Ascending aorta (tissue), 2 donors: Measurements from ENCODE around the gene HMGA1. TPM values are rescaled to one million over a fixed set of nuclear protein-coding genes. Genes with fewer than 3 reads are reported as not detected.

Experiments
- DNase-seq, 2 donors: peaks; one replicate each; pipeline ENCODE4 v3.0.0-alpha.2; 2019; ENCODE audit warnings: low spot score in 2 of 2
- H3K27ac ChIP-seq, 2 donors: fragments of 200-600 bp; sonication (generic); one replicate each; pipeline ENCODE4 v1.5.1; 2016 to 2017; ENCODE audit warnings: mild to moderate bottlenecking in 1 of 2
- H3K27me3 ChIP-seq: fragments of 200-600 bp; sonication (generic); one replicate; pipeline ENCODE4 v1.5.1; 2017
- H3K36me3 ChIP-seq, 2 donors: fragments of 200-600 bp; sonication (generic); one replicate each; pipeline ENCODE4 v1.5.1; 2016
- H3K4me1 ChIP-seq, 2 donors: fragments of 200-600 bp; sonication (generic); one replicate each; pipeline ENCODE4 v1.5.1; 2016 to 2017; ENCODE audit warnings: mild to moderate bottlenecking in 1 of 2
- H3K4me3 ChIP-seq, 2 donors: fragments of 200-600 bp; sonication (generic); one replicate each; pipeline ENCODE4 v1.5.1; 2016 to 2017; ENCODE audit warnings: mild to moderate bottlenecking in 1 of 2
- H3K9me3 ChIP-seq, 2 donors: fragments of 200-600 bp; sonication (generic); one replicate each; pipeline ENCODE4 v1.5.1; 2016
- intact Hi-C: fragments of 100-400 bp; cut with DNase I; formaldehyde crosslinking; loops from one replicate; pipeline ENCODE4 v1.15.1; 2023
- total RNA-seq: library from RNA; depleted of rRNA; stranded (reverse); fragments of >200 nt; gene quantifications from one replicate; pipeline ENCODE4 v1.1.0, GENCODE V29; 2016
- TF ChIP-seq, protein P1 (sequence below), 3 experiments: fragments of 200-600 bp in 2 of 3; fragments of 450-650 bp in 1 of 3; sonication (generic) in 2 of 3; IDR thresholded peaks; one replicate each; pipeline ENCODE4 v1.5.1; 2016 to 2019; ENCODE audit warnings: antibody characterized with exemption in 3 of 3, mild to moderate bottlenecking in 1 of 3, moderate library complexity in 1 of 3

The HMGA1 gene
- total RNA-seq, 1 donor from 2014 or later = 21.4 TPM

DNA sequence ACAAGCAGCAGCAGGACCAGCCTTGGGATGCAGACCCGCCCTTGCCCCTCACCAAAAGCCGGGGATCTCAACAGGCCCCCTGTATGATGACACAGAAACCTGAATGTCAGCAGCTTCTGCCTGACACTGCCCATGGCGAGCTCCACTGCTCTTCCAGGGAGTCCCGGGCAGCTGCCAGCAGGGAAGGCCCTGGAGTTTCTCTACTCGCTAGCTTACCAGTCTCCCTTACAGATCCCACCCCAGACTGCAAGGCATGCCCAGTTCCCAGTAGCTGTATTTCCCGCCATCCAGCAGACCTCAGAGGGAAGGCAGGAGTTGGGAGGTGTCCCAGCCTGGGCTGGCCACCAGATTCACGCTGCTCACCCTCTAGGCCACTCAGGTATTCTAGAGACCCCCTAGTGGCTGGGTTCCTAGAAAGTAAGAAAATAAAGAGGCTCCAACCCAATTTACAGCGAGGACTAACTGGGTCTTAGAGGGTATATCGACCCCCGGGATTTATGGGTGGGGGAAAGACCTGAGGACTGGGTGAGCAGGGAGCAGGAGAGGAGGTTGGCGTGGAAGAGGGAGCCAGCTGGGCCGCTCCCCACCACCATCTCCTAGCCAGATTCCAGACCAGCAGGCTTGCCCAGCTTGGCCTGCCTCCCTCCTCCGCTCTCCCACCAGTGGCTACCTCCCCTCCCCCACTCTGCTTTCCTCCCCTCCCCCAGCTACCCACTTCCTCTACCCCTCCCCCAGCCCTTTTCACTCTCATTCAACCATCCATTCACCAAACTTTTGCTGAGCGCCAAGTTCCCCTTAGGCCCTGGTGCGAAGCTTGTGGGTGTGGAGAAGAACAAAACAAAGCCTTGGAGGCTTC lies 9.7 kb upstream of the HMGA1 start:
- TF ChIP-seq, protein P1, sequence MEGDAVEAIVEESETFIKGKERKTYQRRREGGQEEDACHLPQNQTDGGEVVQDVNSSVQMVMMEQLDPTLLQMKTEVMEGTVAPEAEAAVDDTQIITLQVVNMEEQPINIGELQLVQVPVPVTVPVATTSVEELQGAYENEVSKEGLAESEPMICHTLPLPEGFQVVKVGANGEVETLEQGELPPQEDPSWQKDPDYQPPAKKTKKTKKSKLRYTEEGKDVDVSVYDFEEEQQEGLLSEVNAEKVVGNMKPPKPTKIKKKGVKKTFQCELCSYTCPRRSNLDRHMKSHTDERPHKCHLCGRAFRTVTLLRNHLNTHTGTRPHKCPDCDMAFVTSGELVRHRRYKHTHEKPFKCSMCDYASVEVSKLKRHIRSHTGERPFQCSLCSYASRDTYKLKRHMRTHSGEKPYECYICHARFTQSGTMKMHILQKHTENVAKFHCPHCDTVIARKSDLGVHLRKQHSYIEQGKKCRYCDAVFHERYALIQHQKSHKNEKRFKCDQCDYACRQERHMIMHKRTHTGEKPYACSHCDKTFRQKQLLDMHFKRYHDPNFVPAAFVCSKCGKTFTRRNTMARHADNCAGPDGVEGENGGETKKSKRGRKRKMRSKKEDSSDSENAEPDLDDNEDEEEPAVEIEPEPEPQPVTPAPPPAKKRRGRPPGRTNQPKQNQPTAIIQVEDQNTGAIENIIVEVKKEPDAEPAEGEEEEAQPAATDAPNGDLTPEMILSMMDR (IDR thresholded peaks at IDR 0.05) = no peak
- Histone ChIP-seq H3K27ac (no peak overlapping the region), H3K36me3 (no peaks in the 10 kb centered on the region), H3K9me3 (no peaks in the 10 kb centered on the region), H3K27me3 (no peaks in the 10 kb centered on the region), H3K4me1 (peaks cover 0 to 10% of the 10 kb centered on the region in 2 donors), H3K4me3 (no peak overlapping the region)
- DNase-seq = no peak
- intact Hi-C loops = no loop called here

DNA sequence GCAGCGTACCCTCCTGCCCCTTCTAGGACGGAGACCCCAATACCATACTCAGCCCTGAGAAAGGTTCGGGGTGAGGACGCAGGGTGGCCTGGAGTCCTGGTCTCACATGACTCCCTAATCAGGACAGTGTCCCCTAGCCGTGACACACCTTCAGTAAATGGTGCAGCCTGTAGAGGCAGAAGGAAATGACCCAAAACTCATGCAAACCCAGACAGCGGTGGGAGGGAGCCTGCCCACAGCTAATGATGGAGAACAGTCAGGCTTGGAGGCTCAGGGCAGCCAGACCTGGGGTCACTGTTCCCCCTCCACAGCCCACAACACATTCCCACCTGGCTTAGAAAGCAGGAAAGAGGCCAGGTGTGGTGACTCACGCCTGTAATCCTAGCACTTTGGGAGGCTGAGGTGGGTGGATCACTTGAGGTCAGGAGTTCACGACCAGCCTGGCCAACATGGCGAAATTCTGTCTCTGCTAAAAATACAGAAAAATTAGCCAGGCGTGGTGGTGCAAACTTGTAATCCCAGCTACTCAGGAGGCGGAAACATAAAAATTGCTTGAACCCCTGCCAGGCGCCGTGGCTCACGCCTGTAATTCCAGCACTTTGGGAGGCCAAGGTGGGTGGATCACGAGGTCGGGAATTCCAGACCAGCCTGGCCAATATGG lies 8.8 kb upstream of the HMGA1 start:
- DNase-seq = no peak
- intact Hi-C loops = no loop called here
- Histone ChIP-seq H3K27me3 (no peaks in the 10 kb centered on the region), H3K4me3 (no peak overlapping the region), H3K4me1 (peaks cover 0 to 10% of the 10 kb centered on the region in 2 donors), H3K9me3 (no peaks in the 10 kb centered on the region), H3K36me3 (no peaks in the 10 kb centered on the region), H3K27ac (no peak overlapping the region)
- TF ChIP-seq, protein P1 (IDR thresholded peaks at IDR 0.05) = no peak

DNA sequence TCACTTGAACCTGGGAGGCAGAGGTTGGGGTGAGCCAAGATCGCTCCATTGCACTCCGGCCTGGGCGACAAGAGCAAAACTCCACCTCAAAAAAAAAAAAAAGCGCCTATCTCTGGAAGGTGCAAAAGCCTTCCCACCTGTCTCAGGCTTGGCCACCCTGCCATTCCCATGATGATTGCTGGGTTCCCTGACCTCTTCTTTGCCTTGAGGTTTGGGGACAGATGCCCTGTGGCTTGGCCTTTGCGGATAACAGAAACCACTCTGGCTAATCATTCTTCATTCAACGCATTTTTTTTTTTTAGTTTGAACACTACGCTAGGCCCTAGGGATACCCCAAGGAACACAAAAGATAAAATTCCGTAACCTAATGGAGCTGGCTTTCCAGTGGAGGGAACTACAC lies 6.8 kb upstream of the HMGA1 start:
- TF ChIP-seq, protein P1 (IDR thresholded peaks at IDR 0.05) = no peak
- Histone ChIP-seq H3K4me3 (no peak overlapping the region), H3K4me1 (no peaks in the 10 kb centered on the region), H3K27ac (peak overlapping the region; percentile 22 to 46), H3K36me3 (no peaks in the 10 kb centered on the region), H3K9me3 (no peaks in the 10 kb centered on the region), H3K27me3 (no peaks in the 10 kb centered on the region)
- intact Hi-C loops = loop anchor here (10.0 kb wide), 1 partner anchor 465 kb away; the partner anchor contains the start of gene ILRUN
- no peak for DNase-seq

DNA sequence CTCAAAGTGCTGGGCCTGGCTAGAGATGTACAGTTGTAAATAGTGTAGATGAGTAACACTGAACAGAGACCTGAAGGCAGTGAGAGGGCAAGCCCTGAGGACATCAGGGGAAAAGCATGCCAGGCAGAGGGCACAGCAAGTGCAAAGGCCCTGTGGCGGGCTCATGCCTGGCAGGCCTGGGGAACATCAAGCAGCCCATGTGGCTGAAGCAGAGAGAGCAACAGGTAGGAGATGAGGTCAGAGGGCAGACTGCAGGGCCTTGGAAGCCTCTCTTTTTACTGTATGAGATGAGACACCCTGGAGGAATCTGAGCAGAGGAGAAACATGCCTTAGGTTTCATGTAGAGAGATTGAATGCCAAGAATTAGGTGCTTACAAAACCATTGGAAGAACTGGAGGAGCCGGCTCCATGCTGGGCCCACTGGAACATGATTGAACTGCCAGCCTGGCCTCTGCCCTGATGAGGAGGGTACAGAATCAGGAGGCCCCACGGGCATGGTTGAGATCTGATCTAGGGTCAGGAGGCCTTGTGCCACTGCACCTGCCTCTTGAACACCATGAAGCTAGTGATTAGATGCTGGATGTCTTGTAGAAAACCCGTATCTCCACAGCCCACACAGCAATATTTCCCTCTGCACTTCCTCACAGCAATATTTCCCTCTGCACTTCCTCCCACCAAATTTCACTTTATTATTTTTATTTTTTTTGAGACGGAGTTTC lies 5.9 kb upstream of the HMGA1 start:
- Histone ChIP-seq H3K4me3 (no peak overlapping the region), H3K27me3 (no peaks in the 10 kb centered on the region), H3K36me3 (no peaks in the 10 kb centered on the region), H3K4me1 (peaks cover 3 to 4% of the 10 kb centered on the region in 2 donors), H3K27ac (no peak overlapping the region), H3K9me3 (no peaks in the 10 kb centered on the region)
- no peak for DNase-seq
- TF ChIP-seq, protein P1 (IDR thresholded peaks at IDR 0.05) = no peak
- intact Hi-C loops = loop anchor here (10.0 kb wide), 1 partner anchor 464 kb away; the partner anchor contains the start of gene ILRUN

DNA sequence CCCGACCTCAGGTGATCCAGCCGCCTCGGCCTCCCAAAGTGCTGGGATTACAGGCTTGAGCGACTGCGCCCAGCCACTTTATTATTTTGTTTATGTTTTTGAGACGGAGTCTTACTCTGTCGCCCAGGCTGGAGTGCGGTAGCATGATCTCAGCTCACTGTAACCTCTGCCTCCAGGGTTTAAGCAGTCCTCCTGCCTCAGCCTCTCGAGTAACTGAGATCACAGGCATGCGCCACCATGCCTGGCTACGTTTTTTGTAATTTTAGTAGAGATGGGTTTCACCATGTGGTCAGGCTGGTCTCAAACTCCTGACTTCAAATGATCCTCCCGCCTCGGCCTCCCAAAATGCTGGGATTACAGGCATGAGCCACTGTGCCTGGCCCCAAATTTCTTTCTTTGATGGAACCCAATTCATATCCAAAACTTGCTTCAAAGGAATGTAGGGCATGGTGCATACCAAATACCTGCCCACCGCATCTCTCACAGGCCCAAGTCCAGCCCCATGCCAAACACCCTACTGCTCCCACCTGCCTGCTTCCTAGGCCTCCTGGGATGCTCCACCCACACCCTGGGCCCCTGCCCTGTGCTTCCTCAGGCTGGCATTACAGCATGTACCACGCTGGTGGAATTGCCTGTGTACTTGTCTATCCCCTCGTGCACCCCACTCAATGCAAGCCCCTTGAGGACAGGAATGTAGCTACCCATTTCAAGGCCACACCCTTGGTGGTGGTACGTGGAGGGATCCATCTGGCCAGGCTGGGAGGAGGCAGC lies 4.9 kb upstream of the HMGA1 start:
- DNase-seq = no peak

More for the DNA sequence above, 4.9 kb upstream of the HMGA1 start:
- Histone ChIP-seq H3K36me3 (no peaks in the 10 kb centered on the region), H3K4me1 (peaks cover 10 to 12% of the 10 kb centered on the region in 2 donors), H3K27me3 (no peaks in the 10 kb centered on the region), H3K4me3 (no peak overlapping the region), H3K9me3 (no peaks in the 10 kb centered on the region), H3K27ac (no peak overlapping the region)
- intact Hi-C loops = loop anchor here (10.0 kb wide), 1 partner anchor 463 kb away; the partner anchor contains the start of gene ILRUN
- TF ChIP-seq, protein P1 (IDR thresholded peaks at IDR 0.05) = no peak
